Activated naive CD4-positive, alpha-beta T cell treated with Interleukin-2 at 50 U/mL for 16 hours (primary cell): ENCODE data around the gene CYP27B1.
"Not testable (repeated sequence)": the region's sequence is repeated elsewhere in the genome, so short reads cannot be mapped to it uniquely, and the experiment has no call there.

Experiments used
- DNase-seq: peaks from one replicate; pipeline ENCODE4 v3.0.0-alpha.2; 2020

Gene CYP27B1

DNA sequence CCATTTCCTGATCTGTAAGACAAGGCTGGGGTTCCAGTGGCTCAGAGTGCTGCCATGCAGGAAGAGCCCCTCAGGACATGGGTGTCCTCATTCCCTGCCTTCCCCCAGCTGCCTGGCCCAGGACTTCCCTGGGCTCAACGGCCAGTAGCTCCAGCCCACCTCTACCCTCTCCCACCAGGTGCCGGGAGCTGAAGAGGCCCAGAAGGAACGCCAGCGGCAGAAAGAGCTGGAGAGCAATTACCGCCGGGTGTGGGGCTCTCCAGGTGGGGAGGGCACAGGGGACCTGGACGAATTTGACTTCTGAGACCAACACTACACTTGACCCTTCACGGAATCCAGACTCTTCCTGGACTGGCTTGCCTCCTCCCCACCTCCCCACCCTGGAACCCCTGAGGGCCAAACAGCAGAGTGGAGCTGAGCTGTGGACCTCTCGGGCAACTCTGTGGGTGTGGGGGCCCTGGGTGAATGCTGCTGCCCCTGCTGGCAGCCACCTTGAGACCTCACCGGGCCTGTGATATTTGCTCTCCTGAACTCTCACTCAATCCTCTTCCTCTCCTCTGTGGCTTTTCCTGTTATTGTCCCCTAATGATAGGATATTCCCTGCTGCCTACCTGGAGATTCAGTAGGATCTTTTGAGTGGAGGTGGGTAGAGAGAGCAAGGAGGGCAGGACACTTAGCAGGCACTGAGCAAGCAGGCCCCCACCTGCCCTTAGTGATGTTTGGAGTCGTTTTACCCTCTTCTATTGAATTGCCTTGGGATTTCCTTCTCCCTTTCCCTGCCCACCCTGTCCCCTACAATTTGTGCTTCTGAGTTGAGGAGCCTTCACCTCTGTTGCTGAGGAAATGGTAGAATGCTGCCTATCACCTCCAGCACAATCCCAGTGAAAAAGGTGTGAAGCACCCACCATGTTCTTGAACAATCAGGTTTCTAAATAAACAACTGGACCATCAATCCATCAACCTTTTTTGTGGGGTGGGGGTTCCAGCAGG, 46.0 kb downstream of the CYP27B1 start:
- DNase-seq: no peak

DNA sequence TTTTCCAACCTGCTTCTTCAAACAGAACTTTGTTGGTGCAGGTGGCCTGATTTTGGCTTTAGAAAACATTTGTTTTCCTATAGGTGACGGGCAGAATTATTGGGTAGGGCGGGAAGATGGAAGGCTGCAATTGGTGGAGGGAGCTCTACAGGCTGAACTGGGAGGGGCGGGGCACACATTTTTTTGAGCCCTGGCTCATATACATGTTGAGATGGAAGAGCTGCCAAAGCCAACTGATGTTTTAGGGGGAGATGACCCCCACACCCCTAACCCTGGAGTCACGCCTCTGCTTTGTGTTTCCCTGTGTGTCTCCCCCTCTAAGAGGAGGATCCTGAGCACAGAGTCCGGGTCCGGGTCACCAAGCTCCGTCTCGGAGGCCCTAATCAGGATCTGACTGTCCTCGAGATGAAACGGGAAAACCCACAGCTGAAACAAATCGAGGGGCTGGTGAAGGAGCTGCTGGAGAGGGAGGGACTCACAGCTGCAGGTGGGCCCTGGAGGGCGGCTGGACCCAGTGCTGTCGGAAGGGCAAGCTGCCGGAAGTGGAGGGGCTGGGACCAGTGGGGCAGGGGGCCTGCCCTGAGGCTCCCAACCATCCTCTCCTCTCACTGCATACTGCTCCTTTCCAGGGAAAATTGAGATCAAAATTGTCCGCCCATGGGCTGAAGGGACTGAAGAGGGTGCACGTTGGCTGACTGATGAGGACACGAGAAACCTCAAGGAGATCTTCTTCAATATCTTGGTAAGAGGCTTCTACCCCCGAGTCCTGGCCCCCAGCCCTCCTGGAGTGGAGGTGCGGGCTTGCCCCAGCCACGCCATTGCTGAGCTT, 46.9 kb downstream of the CYP27B1 start:
- DNase-seq: no peak

DNA sequence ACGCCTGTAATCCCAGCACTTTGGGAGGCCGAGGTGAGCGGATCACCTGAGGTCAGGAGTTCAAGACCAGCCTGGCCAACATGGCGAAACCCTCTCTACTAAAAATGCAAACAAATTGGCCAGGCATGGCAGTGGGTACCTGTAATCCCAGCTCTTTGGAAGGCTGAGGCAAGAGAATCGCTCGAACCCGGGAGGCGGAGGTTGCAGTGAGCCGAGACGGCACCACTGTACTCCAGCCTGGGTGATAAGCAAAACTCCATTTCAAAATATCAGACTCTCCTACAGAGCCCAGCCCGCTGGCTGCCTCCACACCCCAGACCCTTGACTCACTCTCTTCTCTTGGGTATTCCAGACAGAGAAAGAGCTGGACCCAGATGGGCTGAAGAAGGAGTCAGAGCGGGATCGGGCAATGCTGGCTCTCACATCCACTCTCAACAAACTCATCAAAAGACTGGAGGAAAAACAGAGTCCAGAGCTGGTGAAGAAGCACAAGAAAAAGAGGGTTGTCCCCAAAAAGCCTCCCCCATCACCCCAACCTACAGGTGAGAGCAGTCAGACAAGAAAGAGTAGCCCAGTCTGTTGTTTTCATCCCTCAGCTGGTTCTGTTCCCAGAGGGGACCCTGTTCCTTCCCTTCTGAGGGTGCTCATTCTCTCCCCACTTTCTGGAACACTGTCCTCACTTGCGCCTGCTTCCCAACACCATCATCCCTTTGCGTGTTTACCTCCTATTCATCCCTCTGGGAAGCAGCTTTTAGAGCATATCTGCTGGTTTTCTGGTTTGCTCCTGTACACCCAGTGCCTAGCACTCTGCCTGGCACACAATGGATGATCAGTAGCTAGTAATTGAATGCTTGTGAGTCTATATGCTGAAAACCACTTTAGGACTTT, 48.0 kb downstream of the CYP27B1 start:
- no peak for DNase-seq

DNA sequence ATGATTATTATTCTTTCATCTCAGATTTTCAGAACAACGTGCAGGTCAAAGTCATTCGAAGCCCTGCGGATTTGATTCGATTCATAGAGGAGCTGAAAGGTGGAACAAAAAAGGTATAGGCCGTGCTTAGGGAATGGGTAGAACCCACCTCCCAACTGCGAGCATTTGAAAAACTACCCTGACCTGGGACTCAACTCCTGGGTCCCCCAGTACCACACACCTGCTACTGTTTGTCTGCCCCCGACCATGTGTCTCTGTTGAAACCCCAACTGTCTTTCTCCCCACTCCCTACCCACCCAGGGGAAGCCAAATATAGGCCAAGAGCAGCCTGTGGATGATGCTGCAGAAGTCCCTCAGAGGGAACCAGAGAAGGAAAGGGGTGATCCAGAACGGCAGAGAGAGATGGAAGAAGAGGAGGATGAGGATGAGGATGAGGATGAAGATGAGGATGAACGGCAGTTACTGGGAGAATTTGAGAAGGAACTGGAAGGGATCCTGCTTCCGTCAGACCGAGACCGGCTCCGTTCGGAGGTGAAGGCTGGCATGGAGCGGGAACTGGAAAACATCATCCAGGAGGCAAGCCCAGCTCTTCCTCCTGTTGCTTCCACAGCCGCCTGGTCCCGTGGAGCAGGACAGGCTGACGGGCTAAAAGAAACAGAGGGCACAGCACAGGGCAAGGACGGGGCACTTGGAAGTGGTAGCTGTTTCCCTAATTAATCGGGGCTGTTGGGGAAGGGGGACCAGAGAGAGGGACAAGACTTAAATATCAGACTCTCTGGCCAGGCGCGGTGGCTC, 48.8 kb downstream of the CYP27B1 start:
- no peak for DNase-seq

DNA sequence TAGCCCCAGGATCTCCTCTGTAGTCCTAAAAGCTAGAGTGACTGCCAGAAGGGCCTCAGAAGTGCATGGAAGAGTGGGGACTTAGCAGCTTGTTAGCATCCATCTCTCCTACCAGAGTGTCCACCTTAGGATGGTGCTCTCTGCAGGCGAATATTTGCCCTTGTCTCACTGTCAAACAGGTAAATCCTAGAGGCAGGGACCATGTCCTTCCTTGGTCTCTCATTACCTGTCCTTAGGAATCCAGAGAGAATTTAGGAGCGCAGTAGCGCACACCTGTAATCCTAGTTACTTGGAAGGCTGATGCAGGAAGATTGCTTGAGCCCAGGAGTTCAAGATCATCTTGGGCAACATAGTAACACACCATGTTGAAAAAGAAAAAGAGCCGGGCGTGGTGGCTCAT, 49.7 kb downstream of the CYP27B1 start:
- no peak for DNase-seq

DNA sequence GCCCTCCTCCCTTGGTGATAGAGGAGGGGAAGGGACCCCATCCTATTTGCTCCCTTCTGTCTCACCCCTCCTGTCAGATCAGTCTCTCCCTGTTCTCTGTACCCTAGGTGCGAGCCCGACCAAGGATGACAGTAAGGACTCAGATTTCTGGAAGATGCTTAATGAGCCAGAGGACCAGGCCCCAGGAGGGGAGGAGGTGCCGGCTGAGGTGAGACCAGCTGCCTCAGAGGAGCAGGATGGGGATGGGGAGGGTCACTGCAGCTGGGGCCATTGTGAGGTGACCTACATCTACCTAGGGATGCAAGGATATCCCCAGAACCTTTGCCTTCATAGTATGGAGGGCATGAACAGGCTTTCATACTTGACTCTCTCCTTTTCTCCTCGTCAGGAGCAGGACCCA, 50.6 kb downstream of the CYP27B1 start:
- DNase-seq: no peak

DNA sequence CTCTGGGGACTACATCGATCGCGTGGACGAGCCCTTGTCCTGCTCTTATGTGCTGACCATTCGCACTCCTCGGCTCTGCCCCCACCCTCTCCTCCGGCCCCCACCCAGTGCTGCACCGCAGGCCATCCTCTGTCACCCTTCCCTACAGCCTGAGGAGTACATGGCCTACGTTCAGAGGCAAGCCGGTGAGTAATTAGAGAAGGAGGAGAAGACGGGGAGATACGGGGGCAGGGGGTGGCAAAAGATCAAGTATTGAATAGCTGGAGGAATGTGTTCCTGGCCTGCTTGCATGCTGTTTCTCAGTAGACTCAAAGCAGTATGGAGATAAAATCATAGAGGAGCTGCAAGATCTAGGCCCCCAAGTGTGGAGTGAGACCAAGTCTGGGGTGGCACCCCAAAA, 51.1 kb downstream of the CYP27B1 start:
- DNase-seq: no peak

DNA sequence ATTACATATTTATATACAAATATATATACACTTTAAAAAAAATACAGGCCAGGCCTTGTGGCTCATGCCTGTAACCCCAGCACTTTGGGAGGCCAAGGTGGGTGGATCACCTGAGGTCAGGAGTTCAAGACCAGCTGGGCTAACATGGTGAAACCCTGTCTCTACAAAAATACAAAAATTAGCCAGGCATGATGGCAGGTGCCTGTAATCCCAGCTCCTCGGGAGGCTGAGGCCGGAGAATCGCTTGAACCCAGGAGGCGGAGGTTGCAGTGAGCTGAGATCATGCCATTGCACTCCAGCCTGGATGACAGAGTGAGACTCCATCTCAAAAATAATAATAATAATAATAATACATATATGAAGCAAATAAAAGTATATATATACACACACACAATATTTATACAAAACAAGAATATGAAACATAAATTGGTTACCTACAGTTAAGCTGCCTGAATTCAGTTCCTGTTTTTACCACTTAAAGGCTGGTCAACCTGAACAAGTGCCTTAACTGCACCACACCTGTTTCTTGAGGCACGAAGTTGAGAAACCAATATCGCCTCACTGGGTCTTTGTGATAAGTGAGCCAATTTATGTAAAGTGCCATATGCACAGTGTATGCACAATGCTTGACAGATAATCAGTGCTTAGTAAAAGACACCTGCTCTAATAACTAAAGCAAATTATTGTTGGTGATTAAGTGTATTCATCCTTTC, 51.7 kb downstream of the CYP27B1 start:
- not testable (repeated sequence) for DNase-seq

DNA sequence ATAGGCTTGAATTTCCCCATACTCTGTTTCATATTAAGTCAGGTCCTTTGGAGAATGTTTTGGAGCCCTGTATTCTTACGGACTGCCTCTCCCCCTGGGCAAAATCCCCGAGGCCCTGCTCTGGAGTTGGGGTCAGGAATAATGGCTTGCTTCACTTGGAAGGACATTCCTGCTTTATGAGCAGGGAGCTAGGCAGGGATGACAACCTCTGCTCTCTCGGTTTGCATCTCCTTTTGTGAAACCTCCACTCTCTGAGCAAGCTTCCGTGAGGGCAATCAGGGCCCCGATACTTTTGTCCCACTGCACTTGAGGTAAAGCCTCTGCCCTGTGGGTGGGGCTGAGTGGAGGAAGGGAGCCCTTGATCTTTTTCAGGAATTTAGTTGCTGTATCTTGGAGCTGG, 53.7 kb downstream of the CYP27B1 start:
- DNase-seq: no peak

DNA sequence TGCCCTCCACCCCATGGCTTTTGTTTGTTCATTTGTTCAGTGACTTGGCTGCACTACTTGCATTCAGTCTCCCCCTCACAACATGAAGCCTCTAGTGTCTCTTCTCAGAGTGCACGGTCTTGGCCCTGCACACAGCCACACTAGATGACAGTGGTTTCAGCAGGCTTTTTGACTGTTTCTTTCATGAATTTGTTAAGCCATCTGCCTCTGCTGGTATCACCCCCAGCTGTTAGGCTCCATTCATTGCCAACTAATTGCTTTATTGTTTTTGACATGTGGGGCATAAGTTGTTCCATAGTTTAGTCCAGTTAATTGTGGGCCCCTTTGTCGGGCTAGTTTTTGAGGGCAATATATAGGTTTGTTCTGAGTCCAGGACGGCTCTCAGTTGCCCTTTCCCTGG, 54.2 kb downstream of the CYP27B1 start:
- DNase-seq: no peak
